GM18868 (cell line): ENCODE data around the gene TLR3.
A peak's percentile ranks its signal among the peaks of the same experiment; 100 is the strongest.

Experiments used
- ATAC-seq: cut with Tn5 transposase; IDR thresholded peaks from one replicate; pipeline ENCODE4 v1.9.1; 2021; ENCODE audit warnings: mild to moderate bottlenecking, moderate library complexity; ENCODE audit not compliant: unreplicated experiment

The TLR3 gene

GRCh38 chr4:186104114-186104889, 35.3 kb downstream of the TLR3 start, which contains the start of gene FAM149A:
FAM149A (plus strand) TSS chr4:186104704.
- peak; percentile 81 for ATAC-seq

GRCh38 chr4:186104890-186105646, 36.1 kb downstream of the TLR3 start:
- peak; percentile 37 for ATAC-seq

DNA sequence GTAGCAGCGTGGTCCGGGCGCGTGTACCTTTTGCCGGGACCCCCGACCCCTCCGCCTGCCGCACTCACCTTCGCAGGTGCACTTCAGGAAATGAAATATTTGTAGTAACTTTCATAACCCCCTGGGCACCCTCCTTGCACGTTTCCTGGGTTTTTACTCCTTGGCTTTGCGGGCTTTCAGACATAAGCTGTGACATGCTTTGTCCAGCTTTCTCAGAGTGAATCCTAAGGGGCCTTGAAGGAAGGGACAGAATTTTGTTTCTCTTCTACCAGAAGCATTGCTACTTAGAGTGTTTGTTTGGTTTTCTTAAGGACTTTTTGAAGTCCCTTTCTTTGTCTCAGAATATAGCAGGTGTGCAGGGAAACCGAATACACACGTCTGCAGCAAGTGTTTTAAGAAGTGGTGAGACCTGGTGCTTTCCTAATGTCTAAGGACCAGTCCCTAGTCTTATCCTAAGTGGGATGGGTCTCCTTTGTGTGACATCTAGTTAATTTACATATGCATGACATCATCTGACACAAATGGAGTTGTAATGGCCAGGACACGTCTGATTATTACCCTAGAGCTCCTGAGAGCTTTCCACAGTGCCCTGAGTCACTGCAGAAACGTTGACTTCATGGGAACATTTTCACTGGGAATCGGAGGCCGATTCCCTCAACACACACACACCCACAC, 36.8 kb downstream of the TLR3 start:
- peak; percentile 46 for ATAC-seq

GRCh38 chr4:186107947-186108346, 39.0 kb downstream of the TLR3 start:
- no peak for ATAC-seq

- no peak for ATAC-seq
These were observed 39.4 kb downstream of the TLR3 start for GRCh38 chr4:186108391-186108790.

DNA sequence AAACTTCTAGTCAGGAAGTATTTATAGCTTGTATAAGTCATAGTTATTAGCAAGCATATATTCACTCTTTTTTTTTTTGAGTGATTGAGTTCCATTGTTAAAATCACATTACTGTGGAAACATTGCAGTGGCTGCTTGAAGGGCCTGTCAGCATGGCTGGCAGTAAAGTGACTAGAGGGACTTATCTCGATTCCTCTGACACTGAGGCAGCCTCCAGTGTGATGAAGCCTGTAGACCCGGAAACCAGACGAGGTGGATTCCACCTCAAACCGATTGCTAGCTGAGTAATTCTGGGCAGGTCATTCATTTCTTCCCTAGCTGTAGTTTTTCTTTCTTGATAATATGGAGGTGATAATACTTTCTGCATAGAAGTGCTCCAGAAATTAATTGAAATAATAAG, 40.3 kb downstream of the TLR3 start:
- ATAC-seq: no peak

GRCh38 chr4:186116697-186117096, 47.7 kb downstream of the TLR3 start:
- no peak for ATAC-seq

- ATAC-seq: no peak
These were observed 49.6 kb downstream of the TLR3 start for GRCh38 chr4:186118582-186118981.

DNA sequence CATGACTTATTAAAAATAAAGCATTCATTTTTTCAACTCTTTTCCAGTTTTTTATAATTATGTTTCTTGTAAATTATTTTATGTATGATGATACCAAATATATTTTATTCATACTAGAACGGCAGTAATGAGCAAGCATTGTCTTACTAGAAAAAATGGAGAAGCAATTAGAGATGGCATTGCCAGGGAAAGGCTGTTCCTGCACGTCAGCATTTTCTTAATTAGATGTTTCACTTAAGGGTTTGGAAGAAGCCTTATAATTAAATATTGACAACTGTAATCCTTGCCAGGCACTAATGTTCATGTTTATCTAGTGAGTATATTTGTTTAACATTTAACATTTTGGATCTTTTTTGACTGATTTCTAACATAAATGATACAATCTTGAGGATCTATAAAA, 52.1 kb downstream of the TLR3 start:
- ATAC-seq: no peak

DNA sequence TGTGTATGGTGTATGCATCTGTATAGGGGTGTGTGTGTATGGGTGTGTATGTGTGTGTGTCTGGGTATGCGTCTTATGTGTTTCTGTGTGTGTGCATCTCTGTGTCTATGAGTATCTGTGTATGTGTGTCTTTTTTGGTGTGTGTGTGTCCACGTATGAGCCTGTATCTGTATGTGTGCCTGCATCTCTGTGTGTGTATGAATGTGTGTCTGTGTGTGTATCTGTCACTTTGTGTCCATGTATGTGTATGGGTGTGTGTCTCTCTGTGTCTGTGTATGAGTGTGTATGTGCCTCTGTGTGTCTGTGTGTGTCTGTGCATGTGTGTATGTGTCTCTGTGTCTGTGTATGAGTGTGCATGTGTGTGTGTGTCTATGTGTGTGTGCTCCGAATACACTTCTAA, 59.9 kb downstream of the TLR3 start:
- ATAC-seq: no peak

GRCh38 chr4:186131935-186132334, 63.0 kb downstream of the TLR3 start:
- ATAC-seq: no peak

DNA sequence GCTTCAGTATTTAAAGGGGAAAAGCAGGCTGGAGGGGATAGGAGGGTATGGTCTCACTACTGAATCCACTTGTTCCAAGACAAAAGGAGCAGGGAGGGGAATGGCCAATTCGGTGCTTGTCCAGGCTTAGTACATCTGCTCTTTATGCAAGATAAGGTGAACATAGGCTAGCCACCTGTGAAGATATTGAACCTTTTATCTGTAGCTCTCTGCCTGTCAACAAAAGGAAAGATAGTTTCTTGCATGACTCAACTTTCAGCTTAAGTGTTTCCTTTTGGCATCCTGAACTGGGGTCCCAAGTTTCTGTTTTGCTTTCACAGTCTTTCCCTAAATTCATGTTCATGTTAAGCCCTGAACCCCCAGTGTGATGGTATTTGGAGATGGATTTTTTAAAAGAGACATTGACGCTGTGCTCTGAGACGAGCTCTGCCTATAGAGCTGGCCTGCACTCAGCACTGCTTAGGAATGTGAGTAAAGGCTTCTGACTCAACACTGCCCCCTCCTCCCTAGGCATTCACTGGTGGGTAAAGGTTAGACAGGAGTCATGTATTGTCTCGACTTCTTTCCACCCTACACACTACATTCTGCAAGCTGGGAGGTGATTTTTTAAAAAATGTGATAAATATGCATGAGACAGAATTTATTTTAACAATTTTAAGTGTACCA, 63.8 kb downstream of the TLR3 start:
- peak; percentile 21 for ATAC-seq

DNA sequence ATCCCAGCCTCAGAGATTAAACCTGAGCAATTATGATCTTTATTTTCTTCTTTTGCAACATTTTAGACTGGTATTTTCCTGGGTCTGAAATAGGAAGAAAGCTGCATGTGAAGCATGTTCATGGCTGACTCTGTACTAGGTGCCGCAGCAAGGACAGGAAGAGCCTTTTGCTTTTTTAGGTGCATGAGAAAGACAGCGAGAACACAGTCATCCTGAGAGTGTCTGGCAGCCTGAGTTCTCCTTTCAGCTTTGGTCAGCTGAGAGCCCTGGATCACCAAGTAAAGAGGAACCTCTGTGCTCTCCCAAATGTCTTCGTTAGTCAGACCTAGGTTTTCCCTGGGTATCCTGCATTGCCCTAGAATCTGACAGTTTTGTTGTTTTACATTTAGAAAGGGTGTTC, 65.3 kb downstream of the TLR3 start:
- ATAC-seq: peak; percentile 99

DNA sequence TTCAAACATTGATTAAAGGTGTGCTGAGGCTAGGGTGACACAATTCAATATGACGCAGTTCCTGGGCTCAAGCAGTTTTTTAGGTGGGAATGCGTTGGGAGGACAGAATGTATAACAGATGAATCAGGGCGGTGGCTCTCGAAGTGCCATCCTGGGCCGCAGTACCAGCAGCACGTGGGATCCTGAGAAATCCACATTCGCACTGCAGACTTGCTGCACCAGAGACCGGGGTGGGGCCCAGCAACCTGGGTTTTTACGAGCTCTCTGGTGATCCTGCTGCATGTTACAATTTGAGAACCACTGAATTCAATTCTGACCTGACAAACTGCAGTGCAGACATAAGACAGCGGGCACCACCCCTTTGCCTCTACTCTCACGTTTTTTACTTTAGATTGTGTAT, 65.9 kb downstream of the TLR3 start:
- no peak for ATAC-seq

GRCh38 chr4:186137196-186137794, 68.3 kb downstream of the TLR3 start:
- ATAC-seq: peak; percentile 17
